GM21825 (cell line): ENCODE data around the gene ZC3H18.
"Not testable (repeated sequence)": the region's sequence is repeated elsewhere in the genome, so short reads cannot be mapped to it uniquely, and the experiment has no call there.

Experiments used
- ATAC-seq: cut with Tn5 transposase; IDR thresholded peaks from one replicate; pipeline ENCODE4 v1.9.1; 2021; ENCODE audit warnings: mild to moderate bottlenecking, moderate library complexity; ENCODE audit not compliant: unreplicated experiment

ZC3H18 gene

GRCh38 chr16:88651989-88652761 is 82.0 kb downstream of the ZC3H18 start:
- ATAC-seq: no peak

GRCh38 chr16:88652762-88653063 is 82.5 kb downstream of the ZC3H18 start:
- no peak for ATAC-seq

- ATAC-seq: no peak
Observed at GRCh38 chr16:88653101-88653500, 82.9 kb downstream of the ZC3H18 start.

- no peak for ATAC-seq
Observed at GRCh38 chr16:88653596-88654362, 83.6 kb downstream of the ZC3H18 start.

- no peak for ATAC-seq
Observed at GRCh38 chr16:88654363-88655052, 84.3 kb downstream of the ZC3H18 start.

- ATAC-seq: no peak
Observed at GRCh38 chr16:88655053-88655732, 85.0 kb downstream of the ZC3H18 start.

- ATAC-seq: no peak
Observed at GRCh38 chr16:88655733-88656281, 85.6 kb downstream of the ZC3H18 start.

GRCh38 chr16:88656291-88656980 is 86.2 kb downstream of the ZC3H18 start:
- ATAC-seq: no peak

GRCh38 chr16:88657371-88657770 is 87.2 kb downstream of the ZC3H18 start:
- no peak for ATAC-seq

- ATAC-seq: no peak
Observed at GRCh38 chr16:88658714-88659113, 88.5 kb downstream of the ZC3H18 start.

- no peak for ATAC-seq
Observed at GRCh38 chr16:88659160-88659559, 89.0 kb downstream of the ZC3H18 start.

- ATAC-seq: no peak
Observed at GRCh38 chr16:88661468-88661867, 91.3 kb downstream of the ZC3H18 start.

GRCh38 chr16:88662222-88662842 is 92.1 kb downstream of the ZC3H18 start:
- ATAC-seq: no peak

GRCh38 chr16:88662843-88663606 is 92.8 kb downstream of the ZC3H18 start, which contains the start of gene MVD:
Gene MVD, minus strand, starts transcription at chr16:88663091. Its CDS starts 11 bp downstream, at chr16:88663080.
- peak; percentile 88 for ATAC-seq

- ATAC-seq: no peak
Observed at GRCh38 chr16:88665148-88665547, 94.9 kb downstream of the ZC3H18 start.

- ATAC-seq: no peak
Observed at GRCh38 chr16:88665570-88665969, 95.4 kb downstream of the ZC3H18 start.

GRCh38 chr16:88667461-88667860 is 97.3 kb downstream of the ZC3H18 start:
- no peak for ATAC-seq

- not testable (repeated sequence) for ATAC-seq
Observed at GRCh38 chr16:88669493-88669892, 99.3 kb downstream of the ZC3H18 start.

- no peak for ATAC-seq
Observed at GRCh38 chr16:88669980-88670379, 99.8 kb downstream of the ZC3H18 start.
